H1 (cell line): Measurements from ENCODE around the gene ELOVL6. TPM values are rescaled to one million over a fixed set of nuclear protein-coding genes. Genes with fewer than 3 reads are reported as not detected.
A peak's percentile ranks its signal among the peaks of the same experiment; 100 is the strongest.

ENCODE experiments used
- CTCF ChIA-PET: fragments of 300-600 bp; sonication (Branson Sonifier 250); formaldehyde crosslinking; loops from one replicate; lab custom pipeline; 2021; ENCODE audit not compliant: partially characterized antibody; lab: Charles Lee
- POLR2A ChIA-PET: fragments of 300-600 bp; sonication (Branson Sonifier 250); formaldehyde crosslinking; loops from one replicate; lab custom pipeline; 2021; ENCODE audit warnings: inconsistent platforms; ENCODE audit not compliant: partially characterized antibody; lab: Charles Lee
- DNase-seq, 2 experiments: peaks; one replicate each; pipeline versions ENCODE4 v3.0.0 to v3.0.0-alpha.2; 2010 to 2022; ENCODE audit warnings: low spot score in 2 of 2, low read depth in 1 of 2, mixed read lengths in 1 of 2
- FAIRE-seq: peaks from 2 replicates; lab custom pipeline; 2011; peaks lifted over from hg19 to GRCh38; lab: Jason Lieb, UNC
- H2AFZ ChIP-seq: 2 replicates; pipeline ENCODE4 v1.8.1; 2012; ENCODE audit warnings: low read length, inconsistent platforms
- H2AK5ac ChIP-seq: 2 replicates; pipeline ENCODE4 v1.6.1; 2013; ENCODE audit warnings: low read depth, low read length
- H2BK120ac ChIP-seq: replicated peaks from 2 replicates; pipeline ENCODE3; 2013; ENCODE audit warnings: low read depth, low read length, inconsistent platforms
- H2BK12ac ChIP-seq: 2 replicates; pipeline ENCODE4 v1.6.1; 2013; ENCODE audit warnings: low read depth, low read length
- H2BK15ac ChIP-seq: 2 replicates; pipeline ENCODE4 v1.6.1; 2013; ENCODE audit warnings: low read length
- H2BK20ac ChIP-seq: 2 replicates; pipeline ENCODE4 v1.6.1; 2013; ENCODE audit warnings: low read length
- H2BK5ac ChIP-seq: 2 replicates; pipeline ENCODE4 v1.6.1; 2013; ENCODE audit warnings: low read depth, low read length
- H3K14ac ChIP-seq: 2 replicates; pipeline ENCODE4 v1.6.1; 2013; ENCODE audit warnings: inconsistent platforms; ENCODE audit not compliant: insufficient read length
- H3K18ac ChIP-seq: 2 replicates; pipeline ENCODE4 v1.6.1; 2013; ENCODE audit warnings: low read length; ENCODE audit errors: extremely low read depth
- H3K23ac ChIP-seq: 2 replicates; pipeline ENCODE4 v1.6.1; 2013; ENCODE audit warnings: inconsistent platforms; ENCODE audit not compliant: insufficient read length
- H3K23me2 ChIP-seq: 2 replicates; pipeline ENCODE4 v1.6.1; 2013; ENCODE audit warnings: low read depth, low read length
- H3K27ac ChIP-seq: 2 replicates; pipeline ENCODE4 v1.6.1; 2011; ENCODE audit warnings: low read depth, low read length, inconsistent platforms
- H3K27me3 ChIP-seq, 4 experiments: replicated peaks in 1 of 4; 1 replicate in 1 of 4; 2 replicates in 3 of 4; pipeline versions ENCODE4 v1.6.1 to v1.8.1; 2011 to 2013; ENCODE audit warnings: low read length in 3 of 4, mild to moderate bottlenecking in 3 of 4, inconsistent platforms in 2 of 4, mixed read lengths in 2 of 4, moderate library complexity in 1 of 4; ENCODE audit not compliant: control insufficient read depth in 3 of 4, insufficient read depth in 3 of 4; ENCODE audit errors: extremely low read depth in 1 of 4
- H3K36me3 ChIP-seq, 4 experiments: 2 replicates each; pipeline versions ENCODE4 v1.6.1 to v1.8.1; 2011 to 2013; ENCODE audit warnings: mild to moderate bottlenecking in 4 of 4, low read length in 3 of 4, moderate library complexity in 2 of 4, control low read depth in 1 of 4, inconsistent platforms in 1 of 4; ENCODE audit not compliant: insufficient read depth in 4 of 4, control insufficient read depth in 2 of 4
- H3K4ac ChIP-seq: replicated peaks from 2 replicates; pipeline ENCODE3; 2013; ENCODE audit warnings: low read length, low read depth, mixed read lengths, inconsistent platforms; ENCODE audit not compliant: insufficient read length
- H3K4me1 ChIP-seq, 4 experiments: replicated peaks in 1 of 4; 1 replicate in 1 of 4; 2 replicates in 3 of 4; pipeline versions ENCODE4 v1.6.1 to v1.8.1; 2011 to 2013; ENCODE audit warnings: low read length in 3 of 4, inconsistent platforms in 2 of 4, mixed read lengths in 1 of 4; ENCODE audit not compliant: insufficient read depth in 4 of 4, control insufficient read depth in 3 of 4
- H3K4me2 ChIP-seq, 2 experiments: 2 replicates each; pipeline versions ENCODE4 v1.6.1 to v1.8.1; 2011 to 2013; ENCODE audit warnings: low read depth in 2 of 2, low read length in 2 of 2, control low read depth in 1 of 2, inconsistent platforms in 1 of 2, mild to moderate bottlenecking in 1 of 2; ENCODE audit not compliant: insufficient read depth in 1 of 2
- H3K4me3 ChIP-seq, 4 experiments: fragments of 200-600, 300-600 bp in 1 of 4; sonication (generic), shearing (Covaris generic), sonication (Bioruptor Twin) in 1 of 4; 2 replicates each; pipeline versions ENCODE4 v1.5.1 to v1.8.1; 2011 to 2016; ENCODE audit warnings: low read length in 4 of 4, low read depth in 3 of 4, control low read depth in 2 of 4, inconsistent platforms in 2 of 4, mild to moderate bottlenecking in 2 of 4, mixed read lengths in 1 of 4, moderate library complexity in 1 of 4; ENCODE audit not compliant: insufficient read depth in 2 of 4; ENCODE audit errors: extremely low read depth in 1 of 4
- H3K56ac ChIP-seq: replicated peaks from 2 replicates; pipeline ENCODE3; 2013; ENCODE audit warnings: low read depth, mild to moderate bottlenecking, mixed read lengths, low read length, inconsistent platforms; ENCODE audit not compliant: insufficient read length
- H3K79me1 ChIP-seq: 2 replicates; pipeline ENCODE4 v1.6.1; 2013; ENCODE audit warnings: low read depth, low read length, control low read depth
- H3K79me2 ChIP-seq, 2 experiments: 2 replicates each; pipeline versions ENCODE4 v1.6.1 to v1.8.1; 2012 to 2013; ENCODE audit warnings: low read length in 2 of 2, mild to moderate bottlenecking in 2 of 2, inconsistent platforms in 1 of 2; ENCODE audit not compliant: insufficient read depth in 2 of 2, control insufficient read depth in 1 of 2
- H3K9ac ChIP-seq, 4 experiments: replicated peaks in 1 of 4; 1 replicate in 1 of 4; 2 replicates in 3 of 4; pipeline versions ENCODE4 v1.6.1 to v1.8.1; 2011 to 2013; ENCODE audit warnings: low read depth in 3 of 4, low read length in 3 of 4, control low read depth in 2 of 4, mild to moderate bottlenecking in 2 of 4, moderate library complexity in 2 of 4, inconsistent platforms in 1 of 4; ENCODE audit errors: extremely low read depth in 1 of 4
- H3K9me3 ChIP-seq, 2 experiments: 2 replicates each; pipeline versions ENCODE4 v1.6.1 to v1.8.1; 2012 to 2013; ENCODE audit warnings: mild to moderate bottlenecking in 2 of 2, moderate library complexity in 2 of 2, control low read depth in 1 of 2, inconsistent platforms in 1 of 2, low read depth in 1 of 2, low read length in 1 of 2, mixed read lengths in 1 of 2; ENCODE audit not compliant: insufficient read depth in 2 of 2
- H4K20me1 ChIP-seq, 2 experiments: replicated peaks in 1 of 2; 2 replicates each; pipeline versions ENCODE3 to v1.8.1; 2011 to 2013; ENCODE audit warnings: inconsistent platforms in 2 of 2, low read length in 2 of 2, mild to moderate bottlenecking in 1 of 2; ENCODE audit not compliant: insufficient read depth in 2 of 2, control insufficient read depth in 1 of 2
- H4K5ac ChIP-seq: 2 replicates; pipeline ENCODE4 v1.6.1; 2013; ENCODE audit warnings: low read length, low read depth, mixed read lengths, inconsistent platforms; ENCODE audit not compliant: insufficient read length
- H4K8ac ChIP-seq: 2 replicates; pipeline ENCODE4 v1.8.0; 2013; ENCODE audit warnings: mild to moderate bottlenecking, moderate library complexity, low read length, inconsistent platforms; ENCODE audit not compliant: insufficient read depth; ENCODE audit errors: extremely low read depth
- H4K91ac ChIP-seq: replicated peaks from 2 replicates; pipeline ENCODE3; 2013; ENCODE audit warnings: low read length, mixed read lengths, inconsistent platforms; ENCODE audit not compliant: insufficient read length
- BACH1 ChIP-seq: IDR thresholded peaks from 2 replicates; pipeline ENCODE4 v1.6.1; 2012; ENCODE audit warnings: low read length, improper control_type of control experiment
- CBX5 ChIP-seq: fragments of 300-800, 300-1000 bp; sonication (generic); IDR thresholded peaks from 2 replicates; pipeline ENCODE4 v1.7.1; 2016; ENCODE audit warnings: antibody characterized with exemption, low read length, low read depth
- EP300 ChIP-seq, 2 experiments: IDR thresholded peaks; 1 replicate in 1 of 2; 2 replicates in 1 of 2; pipeline ENCODE4 v1.6.1; 2011 to 2012; ENCODE audit warnings: low read depth in 2 of 2, low read length in 2 of 2, mild to moderate bottlenecking in 2 of 2, borderline replicate concordance in 1 of 2, inconsistent platforms in 1 of 2, moderate library complexity in 1 of 2
- FOSL1 ChIP-seq: IDR thresholded peaks from 2 replicates; pipeline ENCODE4 v1.6.1; 2011; ENCODE audit warnings: mild to moderate bottlenecking, low read depth, low read length, moderate library complexity; ENCODE audit not compliant: insufficient read depth
- GABPA ChIP-seq: IDR thresholded peaks from 2 replicates; pipeline ENCODE4 v1.6.1; 2011; ENCODE audit warnings: mild to moderate bottlenecking, low read length, moderate library complexity, borderline replicate concordance; ENCODE audit not compliant: insufficient read depth
- JUND ChIP-seq: IDR thresholded peaks from 2 replicates; pipeline ENCODE4 v1.6.1; 2011; ENCODE audit warnings: mild to moderate bottlenecking, improper control_type of control experiment, low read length
- MAFK ChIP-seq: IDR thresholded peaks from 2 replicates; pipeline ENCODE4 v1.6.1; 2012; ENCODE audit warnings: low read depth, mild to moderate bottlenecking, improper control_type of control experiment, low read length
- RNF2 ChIP-seq: fragments of 200-900, 300-1000 bp; sonication (generic); IDR thresholded peaks from 2 replicates; pipeline ENCODE4 v1.7.1; 2016; ENCODE audit warnings: borderline replicate concordance, low read depth, mild to moderate bottlenecking, antibody characterized with exemption, low read length; ENCODE audit not compliant: poor library complexity, severe bottlenecking; ENCODE audit errors: missing control alignments
- SP4 ChIP-seq: IDR thresholded peaks from 2 replicates; pipeline ENCODE4 v1.6.1; 2012; ENCODE audit warnings: low read length, inconsistent platforms
- SRF ChIP-seq: IDR thresholded peaks from 2 replicates; pipeline ENCODE4 v1.6.1; 2011; ENCODE audit warnings: mild to moderate bottlenecking, low read depth, low read length, moderate library complexity
- TAF7 ChIP-seq: optimal IDR thresholded peaks from 2 replicates; pipeline ENCODE3; 2011; ENCODE audit warnings: low read depth, mild to moderate bottlenecking, inconsistent platforms, low read length, moderate library complexity, borderline replicate concordance
- WGBS, 2 experiments: shearing (Covaris generic) in 1 of 2; methylation state at CpG; one replicate each; pipeline versions ENCODE4 v1.1.6 to v1.1.7; 2013 to 2015; ENCODE audit warnings: low lambda C conversion rate in 2 of 2, mixed read lengths in 2 of 2, inconsistent platforms in 1 of 2, low coverage in 1 of 2, missing lambda C conversion rate in 1 of 2; ENCODE audit not compliant: insufficient replicate concordance in 2 of 2, insufficient coverage in 1 of 2, insufficient read length in 1 of 2; ENCODE audit errors: extremely low coverage in 1 of 2, missing lambda C conversion rate in 1 of 2; 5-methylcytosine and 5-hydroxymethylcytosine counted together
- polyA plus RNA-seq, 7 experiments: library from polyadenylated mRNA; depleted of rRNA in 3 of 7; stranded (reverse) in 5 of 7; unstranded in 2 of 7; fragments of >200 nt in 5 of 7; fragments of 200-250 nt in 2 of 7; gene quantifications; 1 replicate in 5 of 7; 2 replicates in 1 of 7; 4 replicates in 1 of 7; pipeline versions ENCODE4 v1.2.1 to v1.2.3, GENCODE V29; 2011 to 2013; ENCODE audit warnings: missing spikeins in 2 of 7, mixed read lengths in 2 of 7
- total RNA-seq: library from RNA; stranded (reverse); fragmentation: NEBNext Ultra II Directional; extraction: Animal tissue kit (Norgen Biotek cat#: 25700); gene quantifications from 2 replicates; pipeline ENCODE4 v1.2.1, GENCODE V29; 2021

Gene ELOVL6
- total and polyA plus RNA-seq, 2 of the 8 experiments (the other 6 are each of a cell fraction or from before 2014, with no cell fraction given): 27.8 to 86.6 TPM

- no peak overlapping the region for H3K9ac ChIP-seq
- H3K56ac ChIP-seq: no peak overlapping the region
- no peaks in the 10 kb centered on the region for H3K9me3 ChIP-seq
- H3K23me2 ChIP-seq: no peaks in the 10 kb centered on the region; the same call in 1 of the 2 replicates
- peaks cover 0 to 8% (median 2%) of the 10 kb centered on the region in 4 experiments; a peak in 2 of 8 replicates for H3K36me3 ChIP-seq
- ChIA-PET POLR2A (no interaction called here), CTCF (interaction anchor here (1.2 kb wide), 1 partner anchor 38 kb away, joined by 7 read pairs; no protein-coding TSS in a partner anchor)
- no peak overlapping the region for H2BK20ac ChIP-seq
- H3K27me3 ChIP-seq: no peaks in the 10 kb centered on the region
- no peak for DNase-seq
- no peak overlapping the region for H2BK120ac ChIP-seq
- H3K27ac ChIP-seq: no peak overlapping the region; the same call in 1 of the 2 replicates
- H2AFZ ChIP-seq: no peak overlapping the region
- peaks cover 0 to 46% of the 10 kb centered on the region in 2 experiments; a peak in 3 of 4 replicates for H3K79me2 ChIP-seq
- no peak overlapping the region for H2AK5ac ChIP-seq
- no peak overlapping the region for H2BK15ac ChIP-seq
- H3K79me1 ChIP-seq: peaks cover 3% of the 10 kb centered on the region; the same call in 1 of the 2 replicates
- H3K4me1 ChIP-seq: peaks cover 0 to 21% (median 13%) of the 10 kb centered on the region in 4 experiments; a peak in 5 of 7 replicates
- H4K91ac ChIP-seq: no peak overlapping the region
- no peak overlapping the region for H3K4ac ChIP-seq
- peak overlapping the region; percentile 78 for H4K5ac ChIP-seq
- H3K18ac ChIP-seq: no peak overlapping the region
- H3K4me3 ChIP-seq: peak overlapping the region in 1 of 4 experiments; percentile 13; a peak in 1 of 8 replicates
- no peak overlapping the region for H3K14ac ChIP-seq
- H2BK5ac ChIP-seq: no peak overlapping the region
- TF ChIP-seq TAF7: no peak
- no peak for TF ChIP-seq CBX5
- no peak for TF ChIP-seq GABPA
- TF ChIP-seq MAFK: peak; percentile 79
- TF ChIP-seq BACH1: peak; percentile 92
- peak; percentile 55; the same call in 1 of the 2 replicates for TF ChIP-seq JUND
- TF ChIP-seq RNF2: no peak
- peak; percentile 23; the same call in 1 of the 2 replicates for TF ChIP-seq SRF
- no peak for TF ChIP-seq FOSL1
- no peak for TF ChIP-seq SP4
- TF ChIP-seq EP300 (IDR thresholded peaks at IDR 0.05; ENCODE audit: borderline replicate concordance in 1 of 2, low read depth in 2 of 2, low read length in 2 of 2): no peak
- 15% methylated on average over 1 of the region's 1 CpG; no CpG with 5 or more reads in 1 of the 2 experiments for WGBS, 2 experiments
- H2BK12ac ChIP-seq: no peak overlapping the region
- H3K23ac ChIP-seq: no peak overlapping the region
- FAIRE-seq: no peak
- H4K20me1 ChIP-seq: peaks cover 0 to 2% of the 10 kb centered on the region in 2 experiments
- no peak overlapping the region for H4K8ac ChIP-seq
- peak overlapping the region; percentile 33 to 41; a peak in 3 of 4 replicates for H3K4me2 ChIP-seq
Measured at GRCh38 chr4:110106931-110107296, 91.5 kb downstream of the ELOVL6 start.
